ENCODE results near the gene CENPX. TPM values are rescaled to one million over a fixed set of nuclear protein-coding genes. Genes with fewer than 3 reads are reported as not detected.
A peak's percentile ranks its signal among the peaks of the same experiment; 100 is the strongest.

CENPX gene
- total and polyA plus RNA-seq, 2 of the 13 experiments (the other 11 are each of a cell fraction or from before 2014, with no cell fraction given), result 92.7 to 170 TPM

- TF ChIP-seq, protein P1, sequence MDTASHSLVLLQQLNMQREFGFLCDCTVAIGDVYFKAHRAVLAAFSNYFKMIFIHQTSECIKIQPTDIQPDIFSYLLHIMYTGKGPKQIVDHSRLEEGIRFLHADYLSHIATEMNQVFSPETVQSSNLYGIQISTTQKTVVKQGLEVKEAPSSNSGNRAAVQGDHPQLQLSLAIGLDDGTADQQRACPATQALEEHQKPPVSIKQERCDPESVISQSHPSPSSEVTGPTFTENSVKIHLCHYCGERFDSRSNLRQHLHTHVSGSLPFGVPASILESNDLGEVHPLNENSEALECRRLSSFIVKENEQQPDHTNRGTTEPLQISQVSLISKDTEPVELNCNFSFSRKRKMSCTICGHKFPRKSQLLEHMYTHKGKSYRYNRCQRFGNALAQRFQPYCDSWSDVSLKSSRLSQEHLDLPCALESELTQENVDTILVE (CRISPR knock-in tag; IDR thresholded peaks at IDR 0.05), result no peak
- TF ChIP-seq UBTF (CRISPR knock-in tag; IDR thresholded peaks at IDR 0.05) (peak; percentile 51; the same call in 1 of the 2 replicates), FOXM1 (CRISPR knock-in tag; IDR thresholded peaks at IDR 0.05) (no peak), PHF20 (CRISPR knock-in tag; IDR thresholded peaks at IDR 0.05) (no peak), POGZ (CRISPR knock-in tag; IDR thresholded peaks at IDR 0.05) (no peak), MTF2 (CRISPR knock-in tag; IDR thresholded peaks at IDR 0.05; ENCODE audit: borderline replicate concordance) (no peak), ZNF207 (IDR thresholded peaks at IDR 0.05; ENCODE audit: borderline replicate concordance) (no peak), TCF7 (IDR thresholded peaks at IDR 0.05; ENCODE audit: low read depth) (peak; percentile 99), SRSF4 (IDR thresholded peaks at IDR 0.05; ENCODE audit: low read depth, low read length, poor library complexity, severe bottlenecking) (no peak), SALL2 (CRISPR knock-in tag; IDR thresholded peaks at IDR 0.05) (0 out of 2 replicates have a peak, but pooled peaks have one; percentile 24), KLF11 (CRISPR knock-in tag; IDR thresholded peaks at IDR 0.05) (no peak), RFX5 (IDR thresholded peaks at IDR 0.05; ENCODE audit: low read depth, low read length) (no peak)
- TF ChIP-seq, protein P2, sequence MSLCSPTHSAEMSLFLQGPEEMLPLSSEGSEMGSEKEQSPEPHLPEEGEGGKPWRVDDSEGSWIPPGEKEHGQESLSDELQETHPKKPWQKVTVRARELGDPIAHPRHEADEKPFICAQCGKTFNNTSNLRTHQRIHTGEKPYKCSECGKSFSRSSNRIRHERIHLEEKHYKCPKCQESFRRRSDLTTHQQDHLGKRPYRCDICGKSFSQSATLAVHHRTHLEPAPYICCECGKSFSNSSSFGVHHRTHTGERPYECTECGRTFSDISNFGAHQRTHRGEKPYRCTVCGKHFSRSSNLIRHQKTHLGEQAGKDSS (CRISPR knock-in tag; IDR thresholded peaks at IDR 0.05; ENCODE audit: borderline replicate concordance, low read depth), result no peak
- TF ChIP-seq, protein P3, sequence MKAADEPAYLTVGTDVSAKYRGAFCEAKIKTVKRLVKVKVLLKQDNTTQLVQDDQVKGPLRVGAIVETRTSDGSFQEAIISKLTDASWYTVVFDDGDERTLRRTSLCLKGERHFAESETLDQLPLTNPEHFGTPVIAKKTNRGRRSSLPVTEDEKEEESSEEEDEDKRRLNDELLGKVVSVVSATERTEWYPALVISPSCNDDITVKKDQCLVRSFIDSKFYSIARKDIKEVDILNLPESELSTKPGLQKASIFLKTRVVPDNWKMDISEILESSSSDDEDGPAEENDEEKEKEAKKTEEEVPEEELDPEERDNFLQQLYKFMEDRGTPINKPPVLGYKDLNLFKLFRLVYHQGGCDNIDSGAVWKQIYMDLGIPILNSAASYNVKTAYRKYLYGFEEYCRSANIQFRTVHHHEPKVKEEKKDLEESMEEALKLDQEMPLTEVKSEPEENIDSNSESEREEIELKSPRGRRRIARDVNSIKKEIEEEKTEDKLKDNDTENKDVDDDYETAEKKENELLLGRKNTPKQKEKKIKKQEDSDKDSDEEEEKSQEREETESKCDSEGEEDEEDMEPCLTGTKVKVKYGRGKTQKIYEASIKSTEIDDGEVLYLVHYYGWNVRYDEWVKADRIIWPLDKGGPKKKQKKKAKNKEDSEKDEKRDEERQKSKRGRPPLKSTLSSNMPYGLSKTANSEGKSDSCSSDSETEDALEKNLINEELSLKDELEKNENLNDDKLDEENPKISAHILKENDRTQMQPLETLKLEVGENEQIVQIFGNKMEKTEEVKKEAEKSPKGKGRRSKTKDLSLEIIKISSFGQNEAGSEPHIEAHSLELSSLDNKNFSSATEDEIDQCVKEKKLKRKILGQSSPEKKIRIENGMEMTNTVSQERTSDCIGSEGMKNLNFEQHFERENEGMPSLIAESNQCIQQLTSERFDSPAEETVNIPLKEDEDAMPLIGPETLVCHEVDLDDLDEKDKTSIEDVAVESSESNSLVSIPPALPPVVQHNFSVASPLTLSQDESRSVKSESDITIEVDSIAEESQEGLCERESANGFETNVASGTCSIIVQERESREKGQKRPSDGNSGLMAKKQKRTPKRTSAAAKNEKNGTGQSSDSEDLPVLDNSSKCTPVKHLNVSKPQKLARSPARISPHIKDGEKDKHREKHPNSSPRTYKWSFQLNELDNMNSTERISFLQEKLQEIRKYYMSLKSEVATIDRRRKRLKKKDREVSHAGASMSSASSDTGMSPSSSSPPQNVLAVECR (CRISPR knock-in tag; IDR thresholded peaks at IDR 0.05; ENCODE audit: borderline replicate concordance), result peak; percentile 37; the same call in 1 of the 2 replicates
- TF ChIP-seq, protein P4, sequence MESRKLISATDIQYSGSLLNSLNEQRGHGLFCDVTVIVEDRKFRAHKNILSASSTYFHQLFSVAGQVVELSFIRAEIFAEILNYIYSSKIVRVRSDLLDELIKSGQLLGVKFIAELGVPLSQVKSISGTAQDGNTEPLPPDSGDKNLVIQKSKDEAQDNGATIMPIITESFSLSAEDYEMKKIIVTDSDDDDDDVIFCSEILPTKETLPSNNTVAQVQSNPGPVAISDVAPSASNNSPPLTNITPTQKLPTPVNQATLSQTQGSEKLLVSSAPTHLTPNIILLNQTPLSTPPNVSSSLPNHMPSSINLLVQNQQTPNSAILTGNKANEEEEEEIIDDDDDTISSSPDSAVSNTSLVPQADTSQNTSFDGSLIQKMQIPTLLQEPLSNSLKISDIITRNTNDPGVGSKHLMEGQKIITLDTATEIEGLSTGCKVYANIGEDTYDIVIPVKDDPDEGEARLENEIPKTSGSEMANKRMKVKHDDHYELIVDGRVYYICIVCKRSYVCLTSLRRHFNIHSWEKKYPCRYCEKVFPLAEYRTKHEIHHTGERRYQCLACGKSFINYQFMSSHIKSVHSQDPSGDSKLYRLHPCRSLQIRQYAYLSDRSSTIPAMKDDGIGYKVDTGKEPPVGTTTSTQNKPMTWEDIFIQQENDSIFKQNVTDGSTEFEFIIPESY (CRISPR knock-in tag; IDR thresholded peaks at IDR 0.05), result peak; percentile 97
- TF ChIP-seq, protein P5, sequence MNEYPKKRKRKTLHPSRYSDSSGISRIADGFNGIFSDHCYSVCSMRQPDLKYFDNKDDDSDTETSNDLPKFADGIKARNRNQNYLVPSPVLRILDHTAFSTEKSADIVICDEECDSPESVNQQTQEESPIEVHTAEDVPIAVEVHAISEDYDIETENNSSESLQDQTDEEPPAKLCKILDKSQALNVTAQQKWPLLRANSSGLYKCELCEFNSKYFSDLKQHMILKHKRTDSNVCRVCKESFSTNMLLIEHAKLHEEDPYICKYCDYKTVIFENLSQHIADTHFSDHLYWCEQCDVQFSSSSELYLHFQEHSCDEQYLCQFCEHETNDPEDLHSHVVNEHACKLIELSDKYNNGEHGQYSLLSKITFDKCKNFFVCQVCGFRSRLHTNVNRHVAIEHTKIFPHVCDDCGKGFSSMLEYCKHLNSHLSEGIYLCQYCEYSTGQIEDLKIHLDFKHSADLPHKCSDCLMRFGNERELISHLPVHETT (CRISPR knock-in tag; conservative IDR thresholded peaks at IDR 0.05), result no peak
Observed at GRCh38 chr17:82015311-82015971, 7.2 kb downstream of the CENPX start (continued).

Measured in HepG2 (cell line).